SK-N-SH treated with all-trans-retinoic acid at 6 μM for 48 hours (cell line): Measurements from ENCODE around the gene KCNK1.
A peak's percentile ranks its signal among the peaks of the same experiment; 100 is the strongest.

ENCODE experiments used
- ATAC-seq: fragments of 200-7000 bp; cut with Tn5 transposase; 3 replicates; pipeline ENCODE4 v1.9.1; 2020; ENCODE audit warnings: mild to moderate bottlenecking, moderate library complexity
- ARNTL ChIP-seq: fragments of 450-650 bp; formaldehyde crosslinking; IDR thresholded peaks from 2 replicates; pipeline ENCODE4 v1.5.0; 2020; ENCODE audit warnings: low read depth, mild to moderate bottlenecking, moderate library complexity, borderline replicate concordance
- CSDC2 ChIP-seq: fragments of 250-450 bp; sonication (Bioruptor Pico); IDR thresholded peaks from 2 replicates; pipeline ENCODE4 v1.5.0; 2020; ENCODE audit warnings: mild to moderate bottlenecking, moderate library complexity
- ESRRG ChIP-seq: fragments of 250-450 bp; sonication (Bioruptor Pico); IDR thresholded peaks from 2 replicates; pipeline ENCODE4 v1.6.1; 2021; ENCODE audit warnings: mild to moderate bottlenecking
- ISL1 ChIP-seq: fragments of 250-450 bp; sonication (Bioruptor Pico); IDR thresholded peaks from 2 replicates; pipeline ENCODE4 v2.1.2; 2022; ENCODE audit warnings: mild to moderate bottlenecking, moderate library complexity
- OSR1 ChIP-seq: fragments of 250-450 bp; sonication (Bioruptor Pico); IDR thresholded peaks from 2 replicates; pipeline ENCODE4 v1.8.0; 2022; ENCODE audit warnings: moderate library complexity, mild to moderate bottlenecking, inconsistent platforms
- PPARA ChIP-seq: fragments of 250-450 bp; sonication (Bioruptor Pico); IDR thresholded peaks from 2 replicates; pipeline ENCODE4 v1.5.0; 2020; ENCODE audit warnings: mild to moderate bottlenecking, borderline replicate concordance
- RARB ChIP-seq: fragments of 250-450 bp; sonication (Bioruptor Pico); IDR thresholded peaks from 2 replicates; pipeline ENCODE4 v1.8.0; 2021; ENCODE audit warnings: mild to moderate bottlenecking, moderate library complexity
- TCF4 ChIP-seq: fragments of 250-450 bp; sonication (Bioruptor Pico); IDR thresholded peaks from 2 replicates; pipeline ENCODE4 v1.8.0; 2021; ENCODE audit warnings: mild to moderate bottlenecking, moderate library complexity, borderline replicate concordance
- TOX ChIP-seq: fragments of 250-450 bp; sonication (Bioruptor Pico); IDR thresholded peaks from 2 replicates; pipeline ENCODE4 v1.8.0; 2021; ENCODE audit warnings: mild to moderate bottlenecking, moderate library complexity, borderline replicate concordance
- ZFP3 ChIP-seq: fragments of 250-450 bp; sonication (Bioruptor Pico); IDR thresholded peaks from 2 replicates; pipeline ENCODE4 v1.5.0; 2020; ENCODE audit warnings: mild to moderate bottlenecking, moderate library complexity
- ZNF565 ChIP-seq: fragments of 450-650 bp; formaldehyde crosslinking; conservative IDR thresholded peaks from 2 replicates; pipeline ENCODE4 v1.5.0; 2020; ENCODE audit warnings: low read depth, mild to moderate bottlenecking, moderate library complexity
- ZNF70 ChIP-seq: fragments of 450-650 bp; formaldehyde crosslinking; IDR thresholded peaks from 2 replicates; pipeline ENCODE4 v1.5.0; 2020; ENCODE audit warnings: mild to moderate bottlenecking, moderate library complexity
- ZNF8 ChIP-seq: fragments of 450-650 bp; formaldehyde crosslinking; IDR thresholded peaks from 2 replicates; pipeline ENCODE4 v1.5.0; 2020; ENCODE audit warnings: mild to moderate bottlenecking, moderate library complexity
- TF ChIP-seq, protein P1 (sequence below): fragments of 250-450 bp; sonication (Bioruptor Pico); IDR thresholded peaks from 2 replicates; pipeline ENCODE4 v1.5.0; 2020; ENCODE audit warnings: mild to moderate bottlenecking, moderate library complexity
- TF ChIP-seq, protein P2 (sequence below): fragments of 250-450 bp; sonication (Bioruptor Pico); IDR thresholded peaks from 2 replicates; pipeline ENCODE4 v1.8.0; 2020; ENCODE audit warnings: mild to moderate bottlenecking, moderate library complexity, borderline replicate concordance
- TF ChIP-seq, protein P3 (sequence below): fragments of 250-450 bp; sonication (Bioruptor Pico); IDR thresholded peaks from 2 replicates; pipeline ENCODE4 v1.5.1; 2021; ENCODE audit warnings: mild to moderate bottlenecking, moderate library complexity
- TF ChIP-seq, protein P4 (sequence below): fragments of 250-450 bp; sonication (Bioruptor Pico); IDR thresholded peaks from 2 replicates; pipeline ENCODE4 v1.5.1; 2020; ENCODE audit warnings: low read depth, mild to moderate bottlenecking, moderate library complexity
- TF ChIP-seq, protein P5 (sequence below): fragments of 250-450 bp; sonication (Bioruptor Pico); IDR thresholded peaks from 2 replicates; pipeline ENCODE4 v1.8.0; 2021; ENCODE audit warnings: low read depth, mild to moderate bottlenecking, moderate library complexity, borderline replicate concordance

The KCNK1 gene

DNA sequence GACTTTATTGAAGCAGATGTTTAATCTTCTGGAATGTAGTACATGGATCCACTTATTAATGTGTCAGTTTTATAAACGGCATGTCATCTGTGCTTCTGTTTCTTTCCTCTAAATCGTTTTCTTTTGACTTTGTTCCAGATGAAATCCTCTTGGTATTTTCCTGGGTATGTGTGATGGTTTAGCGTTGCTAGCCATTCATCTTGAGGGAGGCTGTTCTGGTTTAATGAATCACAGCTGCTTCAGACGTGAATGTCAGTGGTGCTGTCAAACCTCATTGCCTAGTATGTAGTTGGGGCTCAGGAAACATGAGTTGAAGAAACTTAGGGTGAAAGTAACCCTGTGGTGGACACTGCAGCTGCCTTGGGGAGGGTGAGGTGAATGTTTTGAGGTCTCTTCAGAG, 33.2 kb downstream of the KCNK1 start:
- peak; percentile 92 for ATAC-seq
- TF ChIP-seq ZNF565 (CRISPR knock-in tag): no peak
- no peak for TF ChIP-seq TOX (CRISPR knock-in tag)
- no peak for TF ChIP-seq ZFP3 (CRISPR knock-in tag)
- no peak for TF ChIP-seq ZNF70 (CRISPR knock-in tag)
- TF ChIP-seq, all 23 proteins: peak for 0

DNA sequence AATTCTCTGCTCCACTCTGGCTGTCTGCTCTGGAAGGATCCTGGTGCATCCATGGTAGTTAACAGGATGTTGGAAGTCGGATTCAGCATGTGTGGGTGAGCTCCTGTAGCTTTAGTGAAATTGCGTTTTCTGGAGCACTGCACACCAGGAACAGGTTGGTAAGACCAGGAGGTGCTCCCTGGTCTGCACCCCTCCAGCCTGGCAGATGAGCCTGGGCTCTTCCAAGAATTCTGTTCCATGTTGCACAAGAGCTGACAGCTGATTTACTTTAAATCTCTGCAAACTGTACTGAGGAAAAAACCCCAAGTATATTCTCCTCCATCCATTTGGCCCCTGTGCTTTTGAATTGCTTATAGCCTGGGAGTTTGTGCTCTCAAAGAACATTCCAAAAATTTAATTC, 33.7 kb downstream of the KCNK1 start:
- ATAC-seq: peak; percentile 36
- TF ChIP-seq TOX (CRISPR knock-in tag): no peak
- TF ChIP-seq, protein P1, sequence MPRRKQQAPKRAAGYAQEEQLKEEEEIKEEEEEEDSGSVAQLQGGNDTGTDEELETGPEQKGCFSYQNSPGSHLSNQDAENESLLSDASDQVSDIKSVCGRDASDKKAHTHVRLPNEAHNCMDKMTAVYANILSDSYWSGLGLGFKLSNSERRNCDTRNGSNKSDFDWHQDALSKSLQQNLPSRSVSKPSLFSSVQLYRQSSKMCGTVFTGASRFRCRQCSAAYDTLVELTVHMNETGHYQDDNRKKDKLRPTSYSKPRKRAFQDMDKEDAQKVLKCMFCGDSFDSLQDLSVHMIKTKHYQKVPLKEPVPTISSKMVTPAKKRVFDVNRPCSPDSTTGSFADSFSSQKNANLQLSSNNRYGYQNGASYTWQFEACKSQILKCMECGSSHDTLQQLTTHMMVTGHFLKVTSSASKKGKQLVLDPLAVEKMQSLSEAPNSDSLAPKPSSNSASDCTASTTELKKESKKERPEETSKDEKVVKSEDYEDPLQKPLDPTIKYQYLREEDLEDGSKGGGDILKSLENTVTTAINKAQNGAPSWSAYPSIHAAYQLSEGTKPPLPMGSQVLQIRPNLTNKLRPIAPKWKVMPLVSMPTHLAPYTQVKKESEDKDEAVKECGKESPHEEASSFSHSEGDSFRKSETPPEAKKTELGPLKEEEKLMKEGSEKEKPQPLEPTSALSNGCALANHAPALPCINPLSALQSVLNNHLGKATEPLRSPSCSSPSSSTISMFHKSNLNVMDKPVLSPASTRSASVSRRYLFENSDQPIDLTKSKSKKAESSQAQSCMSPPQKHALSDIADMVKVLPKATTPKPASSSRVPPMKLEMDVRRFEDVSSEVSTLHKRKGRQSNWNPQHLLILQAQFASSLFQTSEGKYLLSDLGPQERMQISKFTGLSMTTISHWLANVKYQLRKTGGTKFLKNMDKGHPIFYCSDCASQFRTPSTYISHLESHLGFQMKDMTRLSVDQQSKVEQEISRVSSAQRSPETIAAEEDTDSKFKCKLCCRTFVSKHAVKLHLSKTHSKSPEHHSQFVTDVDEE (CRISPR knock-in tag): no peak
- TF ChIP-seq, protein P2, sequence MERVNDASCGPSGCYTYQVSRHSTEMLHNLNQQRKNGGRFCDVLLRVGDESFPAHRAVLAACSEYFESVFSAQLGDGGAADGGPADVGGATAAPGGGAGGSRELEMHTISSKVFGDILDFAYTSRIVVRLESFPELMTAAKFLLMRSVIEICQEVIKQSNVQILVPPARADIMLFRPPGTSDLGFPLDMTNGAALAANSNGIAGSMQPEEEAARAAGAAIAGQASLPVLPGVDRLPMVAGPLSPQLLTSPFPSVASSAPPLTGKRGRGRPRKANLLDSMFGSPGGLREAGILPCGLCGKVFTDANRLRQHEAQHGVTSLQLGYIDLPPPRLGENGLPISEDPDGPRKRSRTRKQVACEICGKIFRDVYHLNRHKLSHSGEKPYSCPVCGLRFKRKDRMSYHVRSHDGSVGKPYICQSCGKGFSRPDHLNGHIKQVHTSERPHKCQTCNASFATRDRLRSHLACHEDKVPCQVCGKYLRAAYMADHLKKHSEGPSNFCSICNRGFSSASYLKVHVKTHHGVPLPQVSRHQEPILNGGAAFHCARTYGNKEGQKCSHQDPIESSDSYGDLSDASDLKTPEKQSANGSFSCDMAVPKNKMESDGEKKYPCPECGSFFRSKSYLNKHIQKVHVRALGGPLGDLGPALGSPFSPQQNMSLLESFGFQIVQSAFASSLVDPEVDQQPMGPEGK (CRISPR knock-in tag): no peak
- TF ChIP-seq CSDC2 (CRISPR knock-in tag): no peak
- TF ChIP-seq, protein P3, sequence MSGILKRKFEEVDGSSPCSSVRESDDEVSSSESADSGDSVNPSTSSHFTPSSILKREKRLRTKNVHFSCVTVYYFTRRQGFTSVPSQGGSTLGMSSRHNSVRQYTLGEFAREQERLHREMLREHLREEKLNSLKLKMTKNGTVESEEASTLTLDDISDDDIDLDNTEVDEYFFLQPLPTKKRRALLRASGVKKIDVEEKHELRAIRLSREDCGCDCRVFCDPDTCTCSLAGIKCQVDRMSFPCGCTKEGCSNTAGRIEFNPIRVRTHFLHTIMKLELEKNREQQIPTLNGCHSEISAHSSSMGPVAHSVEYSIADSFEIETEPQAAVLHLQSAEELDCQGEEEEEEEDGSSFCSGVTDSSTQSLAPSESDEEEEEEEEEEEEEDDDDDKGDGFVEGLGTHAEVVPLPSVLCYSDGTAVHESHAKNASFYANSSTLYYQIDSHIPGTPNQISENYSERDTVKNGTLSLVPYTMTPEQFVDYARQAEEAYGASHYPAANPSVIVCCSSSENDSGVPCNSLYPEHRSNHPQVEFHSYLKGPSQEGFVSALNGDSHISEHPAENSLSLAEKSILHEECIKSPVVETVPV: no peak
- no peak for TF ChIP-seq ZFP3 (CRISPR knock-in tag)
- TF ChIP-seq, protein P4, sequence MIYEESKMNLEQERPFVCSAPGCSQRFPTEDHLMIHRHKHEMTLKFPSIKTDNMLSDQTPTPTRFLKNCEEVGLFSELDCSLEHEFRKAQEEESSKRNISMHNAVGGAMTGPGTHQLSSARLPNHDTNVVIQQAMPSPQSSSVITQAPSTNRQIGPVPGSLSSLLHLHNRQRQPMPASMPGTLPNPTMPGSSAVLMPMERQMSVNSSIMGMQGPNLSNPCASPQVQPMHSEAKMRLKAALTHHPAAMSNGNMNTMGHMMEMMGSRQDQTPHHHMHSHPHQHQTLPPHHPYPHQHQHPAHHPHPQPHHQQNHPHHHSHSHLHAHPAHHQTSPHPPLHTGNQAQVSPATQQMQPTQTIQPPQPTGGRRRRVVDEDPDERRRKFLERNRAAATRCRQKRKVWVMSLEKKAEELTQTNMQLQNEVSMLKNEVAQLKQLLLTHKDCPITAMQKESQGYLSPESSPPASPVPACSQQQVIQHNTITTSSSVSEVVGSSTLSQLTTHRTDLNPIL (CRISPR knock-in tag): no peak
- TF ChIP-seq ZNF565 (CRISPR knock-in tag): no peak
- TF ChIP-seq ESRRG (CRISPR knock-in tag): no peak
- TF ChIP-seq ARNTL (CRISPR knock-in tag): no peak
- no peak for TF ChIP-seq ZNF70 (CRISPR knock-in tag)
- TF ChIP-seq OSR1 (CRISPR knock-in tag): no peak
- TF ChIP-seq RARB (CRISPR knock-in tag): no peak
- TF ChIP-seq ZNF8: no peak

DNA sequence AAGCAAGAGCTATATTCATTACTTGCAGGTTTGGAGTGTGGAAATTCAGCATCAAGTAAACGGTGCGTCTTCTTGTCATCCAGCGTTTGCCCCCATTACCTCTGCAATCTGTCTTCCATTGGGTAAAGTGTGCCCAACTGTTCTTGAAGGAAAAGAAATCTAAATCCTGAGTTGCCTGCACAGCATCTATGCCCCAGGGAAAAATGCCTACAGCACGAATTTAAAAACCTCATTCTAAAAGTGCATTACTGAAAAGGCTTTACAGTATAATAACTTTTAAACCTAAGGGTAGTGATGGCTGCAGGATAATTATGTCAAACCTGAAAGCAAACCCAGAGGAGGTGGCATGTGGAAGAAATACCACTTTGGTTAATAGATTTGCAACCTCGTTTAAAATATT, 37.2 kb downstream of the KCNK1 start:
- no peak for TF ChIP-seq ISL1 (CRISPR knock-in tag)
- no peak for TF ChIP-seq PPARA
- TF ChIP-seq TCF4 (CRISPR knock-in tag): no peak
- TF ChIP-seq, protein P5, sequence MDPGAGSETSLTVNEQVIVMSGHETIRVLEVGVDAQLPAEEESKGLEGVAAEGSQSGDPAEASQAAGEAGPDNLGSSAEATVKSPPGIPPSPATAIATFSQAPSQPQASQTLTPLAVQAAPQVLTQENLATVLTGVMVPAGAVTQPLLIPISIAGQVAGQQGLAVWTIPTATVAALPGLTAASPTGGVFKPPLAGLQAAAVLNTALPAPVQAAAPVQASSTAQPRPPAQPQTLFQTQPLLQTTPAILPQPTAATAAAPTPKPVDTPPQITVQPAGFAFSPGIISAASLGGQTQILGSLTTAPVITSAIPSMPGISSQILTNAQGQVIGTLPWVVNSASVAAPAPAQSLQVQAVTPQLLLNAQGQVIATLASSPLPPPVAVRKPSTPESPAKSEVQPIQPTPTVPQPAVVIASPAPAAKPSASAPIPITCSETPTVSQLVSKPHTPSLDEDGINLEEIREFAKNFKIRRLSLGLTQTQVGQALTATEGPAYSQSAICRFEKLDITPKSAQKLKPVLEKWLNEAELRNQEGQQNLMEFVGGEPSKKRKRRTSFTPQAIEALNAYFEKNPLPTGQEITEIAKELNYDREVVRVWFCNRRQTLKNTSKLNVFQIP (CRISPR knock-in tag): no peak
- TF ChIP-seq RARB (CRISPR knock-in tag): no peak
- TF ChIP-seq, protein P4 (CRISPR knock-in tag): no peak
- no peak for TF ChIP-seq ZNF8
- TF ChIP-seq ZFP3 (CRISPR knock-in tag): no peak
- TF ChIP-seq, protein P2 (CRISPR knock-in tag): no peak
- TF ChIP-seq ZNF565 (CRISPR knock-in tag): no peak
- TF ChIP-seq, protein P3: no peak
- TF ChIP-seq, all 23 proteins: peak for 0
- ATAC-seq: no peak
